SIG-M5 treated with dmso at 0.1 percent for 504 hours (cell line): ENCODE measurements around the gene ZNF79.
A peak's percentile ranks its signal among the peaks of the same experiment; 100 is the strongest.

Source experiments
- DNase-seq: peaks from one replicate; lab custom pipeline; 2025; ENCODE audit not compliant: unreplicated experiment; lab: John Stamatoyannopoulos, UW

The ZNF79 gene

GRCh38 chr9:127423476-127423933 is 677 bp upstream of the ZNF79 start:
- no peak for DNase-seq

- DNase-seq = peak; percentile 41
These were observed 456 bp downstream of the ZNF79 start for GRCh38 chr9:127424676-127424999.

DNA sequence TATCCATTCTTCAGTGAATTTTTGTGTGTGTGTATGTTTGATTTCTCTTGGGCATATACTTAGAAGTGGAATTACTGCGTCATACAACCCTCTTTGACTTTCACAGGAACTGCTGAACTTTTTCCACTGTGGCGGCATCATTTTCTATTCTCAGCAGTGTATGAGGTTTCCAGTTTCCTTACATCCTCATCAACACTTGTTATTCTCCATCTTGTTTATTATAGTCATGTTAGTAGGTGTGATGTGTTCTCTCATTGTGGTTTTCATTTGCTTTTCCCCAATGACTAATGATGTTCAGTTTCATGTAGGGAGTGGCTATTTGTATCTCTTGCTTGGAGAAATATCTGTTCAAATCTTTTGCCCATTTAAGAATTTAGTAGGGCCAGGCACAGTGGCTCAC is 2.6 kb downstream of the ZNF79 start:
- DNase-seq = no peak

GRCh38 chr9:127428348-127428747 is 4.2 kb downstream of the ZNF79 start:
- DNase-seq = no peak

DNA sequence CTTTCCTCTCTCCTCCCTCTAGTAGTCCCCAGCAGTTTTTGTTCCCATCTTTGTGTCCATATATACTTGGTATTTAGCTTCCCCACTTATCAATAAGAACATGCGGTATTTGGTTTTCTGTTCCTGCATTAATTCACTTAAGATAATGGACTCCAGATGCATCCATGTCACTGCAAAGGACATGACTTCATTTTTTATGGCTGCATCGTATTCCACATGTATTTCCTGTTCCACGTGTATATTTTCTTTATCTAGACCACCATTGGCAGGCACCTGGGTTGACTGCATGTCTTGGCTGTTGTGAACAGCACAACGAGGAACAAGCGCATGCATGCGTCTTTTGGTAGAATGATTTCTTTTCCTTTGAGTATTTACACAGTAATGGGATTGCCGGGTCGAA is 6.2 kb downstream of the ZNF79 start:
- DNase-seq = no peak

DNA sequence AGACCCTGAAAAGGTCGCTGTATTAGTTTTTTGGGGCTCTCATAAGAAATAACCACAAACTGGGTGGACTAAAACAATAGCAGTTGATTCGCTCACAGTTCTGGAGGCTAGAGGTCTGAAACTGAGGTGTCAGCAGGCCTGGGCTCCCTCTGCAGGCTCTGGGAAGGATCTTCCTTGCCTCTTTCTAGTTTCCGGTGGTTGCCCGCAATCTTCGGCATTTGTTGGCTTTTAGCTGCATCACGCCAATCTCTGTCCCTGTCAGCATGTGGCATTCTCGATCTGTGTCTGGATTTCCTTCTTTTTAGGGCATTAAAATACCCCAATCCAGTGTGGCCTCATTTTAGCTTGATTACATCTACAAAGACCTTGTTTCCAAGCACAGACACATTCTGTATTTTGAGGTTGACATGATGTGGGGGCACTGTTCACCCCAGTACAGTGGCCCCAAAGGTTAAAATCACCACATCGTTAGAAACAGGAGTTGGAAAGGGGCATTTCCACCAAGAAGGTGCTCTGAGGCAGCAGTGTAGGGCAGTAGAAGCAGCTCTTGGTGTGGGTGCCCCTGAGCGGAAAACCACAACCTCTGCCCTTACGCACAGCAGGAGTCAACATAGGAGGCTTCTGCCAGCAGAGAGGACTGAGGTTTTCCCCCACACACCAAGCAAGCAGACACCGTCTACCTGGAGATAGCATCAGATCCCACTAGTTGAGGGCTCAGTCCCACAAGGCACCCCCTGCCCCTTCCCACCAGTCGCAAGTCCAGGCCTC is 13.5 kb downstream of the ZNF79 start:
- DNase-seq = no peak

GRCh38 chr9:127438394-127438793 is 14.2 kb downstream of the ZNF79 start:
- no peak for DNase-seq

DNA sequence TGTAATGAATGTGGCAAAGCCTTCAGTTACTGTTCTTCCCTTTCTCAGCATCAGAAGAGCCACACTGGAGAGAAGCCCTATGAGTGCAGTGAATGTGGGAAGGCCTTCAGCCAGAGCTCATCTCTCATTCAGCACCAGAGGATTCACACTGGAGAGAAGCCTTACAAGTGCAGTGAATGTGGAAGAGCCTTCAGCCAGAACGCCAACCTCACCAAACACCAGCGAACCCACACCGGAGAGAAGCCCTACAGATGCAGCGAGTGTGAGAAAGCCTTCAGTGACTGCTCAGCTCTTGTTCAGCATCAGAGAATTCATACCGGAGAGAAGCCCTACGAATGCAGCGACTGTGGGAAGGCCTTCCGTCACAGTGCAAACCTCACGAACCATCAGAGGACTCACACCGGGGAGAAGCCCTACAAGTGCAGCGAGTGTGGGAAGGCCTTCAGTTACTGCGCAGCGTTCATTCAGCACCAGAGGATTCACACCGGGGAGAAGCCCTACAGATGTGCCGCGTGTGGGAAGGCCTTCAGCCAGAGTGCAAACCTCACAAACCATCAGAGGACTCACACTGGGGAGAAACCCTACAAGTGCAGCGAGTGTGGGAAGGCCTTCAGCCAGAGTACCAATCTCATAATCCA is 20.2 kb downstream of the ZNF79 start:
- DNase-seq = no peak

GRCh38 chr9:127444921-127445850 is 21.0 kb downstream of the ZNF79 start:
- no peak for DNase-seq

GRCh38 chr9:127445851-127446712 is 21.9 kb downstream of the ZNF79 start:
- DNase-seq = no peak

DNA sequence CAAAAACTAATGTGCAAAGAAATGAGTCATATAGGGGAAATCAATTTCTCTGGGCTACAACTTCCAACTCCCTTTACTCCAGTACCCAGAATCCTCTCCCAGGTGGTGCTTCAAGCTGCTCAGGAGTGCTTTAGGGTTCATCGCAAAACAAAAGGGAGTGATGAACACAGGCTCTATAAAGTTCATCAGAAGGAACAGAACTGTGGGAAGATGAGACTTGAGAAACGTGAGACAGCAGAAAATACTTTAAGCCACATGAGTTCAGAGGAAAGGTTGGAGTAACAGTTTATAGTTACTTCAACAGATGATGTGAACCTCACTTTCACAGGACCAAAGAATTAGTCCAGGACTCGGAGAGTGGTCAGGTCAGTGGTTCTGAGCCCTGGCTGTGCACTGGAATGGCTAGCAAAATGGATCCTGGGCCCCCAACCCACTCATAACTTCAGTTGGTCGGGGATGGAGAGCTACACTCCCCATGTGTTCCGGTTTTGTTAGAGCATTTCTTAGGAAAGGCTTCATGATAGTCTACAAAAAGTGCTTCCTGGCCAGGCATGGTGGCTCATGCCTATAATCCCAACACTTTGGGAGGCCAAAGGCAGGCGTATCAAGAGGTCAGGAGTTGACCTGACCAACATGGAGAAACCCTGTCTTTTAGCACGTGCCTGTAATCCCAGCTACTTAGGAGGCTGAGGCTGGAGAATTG is 22.7 kb downstream of the ZNF79 start:
- DNase-seq = no peak

DNA sequence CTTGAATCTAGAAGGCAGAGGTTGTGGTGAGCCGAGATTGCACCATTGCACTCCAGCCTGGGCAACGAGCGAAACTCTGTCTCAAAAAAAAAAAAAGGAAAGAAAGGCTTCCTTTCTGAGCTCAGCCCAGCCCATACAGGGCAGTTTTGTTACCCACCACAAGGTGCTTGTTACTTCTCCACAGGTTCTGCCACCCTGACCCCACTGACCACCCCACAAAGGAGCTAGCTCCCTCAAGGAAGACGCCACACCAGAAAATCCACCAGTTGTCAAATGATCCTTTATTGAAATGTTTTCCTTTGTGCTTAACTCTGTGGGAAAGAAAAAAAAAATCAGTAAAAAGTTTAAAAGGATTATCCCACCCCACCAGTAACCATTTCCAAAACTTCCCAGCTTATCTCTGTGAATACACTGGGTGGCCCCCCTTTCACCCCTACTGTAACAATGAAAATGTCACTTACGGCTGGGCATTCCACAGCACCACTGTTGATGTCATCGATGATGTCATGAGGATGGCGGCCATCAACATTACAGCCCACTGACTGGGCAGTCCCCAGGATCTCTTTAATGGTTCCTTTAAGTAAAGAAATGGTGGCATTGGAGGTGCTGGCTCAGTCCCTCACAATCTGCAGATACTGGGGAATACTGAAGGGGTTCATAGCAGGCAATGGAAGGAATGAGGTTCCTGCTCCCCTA is 23.4 kb downstream of the ZNF79 start:
- DNase-seq = peak; percentile 10

DNA sequence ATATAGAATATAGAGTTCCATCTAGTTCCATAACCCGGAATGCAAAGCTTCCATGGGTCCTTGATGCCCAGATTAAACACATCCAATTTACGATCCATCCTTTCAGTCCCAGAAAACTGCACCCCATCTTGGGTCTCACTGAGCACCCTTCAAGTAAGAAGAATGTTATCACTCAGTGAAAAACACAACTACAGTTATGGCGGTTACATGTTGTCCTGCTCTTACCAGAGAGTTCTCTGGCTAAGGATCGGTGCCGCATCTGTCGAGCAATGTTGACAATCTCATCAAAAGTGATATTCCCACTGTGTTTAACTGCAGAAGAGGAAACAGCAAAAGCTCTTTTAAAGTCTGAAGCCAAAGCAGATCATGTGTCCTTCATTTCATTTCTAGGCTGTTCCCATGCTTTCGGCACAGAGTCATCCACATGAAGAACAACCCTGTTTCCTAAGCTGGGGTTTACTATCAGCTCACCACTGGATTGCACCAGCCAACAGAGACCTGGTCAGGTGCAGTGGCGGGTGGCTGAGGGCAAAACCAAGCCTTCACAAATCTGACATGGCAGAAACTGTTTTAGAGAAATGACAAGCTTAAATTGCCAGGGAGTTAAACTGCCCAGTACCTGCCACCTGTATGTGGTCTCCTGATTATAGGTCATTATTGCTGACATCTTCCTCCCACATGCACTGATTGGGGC is 24.1 kb downstream of the ZNF79 start:
- DNase-seq = no peak

- no peak for DNase-seq
These were observed 25.3 kb downstream of the ZNF79 start for GRCh38 chr9:127449332-127449966.

DNA sequence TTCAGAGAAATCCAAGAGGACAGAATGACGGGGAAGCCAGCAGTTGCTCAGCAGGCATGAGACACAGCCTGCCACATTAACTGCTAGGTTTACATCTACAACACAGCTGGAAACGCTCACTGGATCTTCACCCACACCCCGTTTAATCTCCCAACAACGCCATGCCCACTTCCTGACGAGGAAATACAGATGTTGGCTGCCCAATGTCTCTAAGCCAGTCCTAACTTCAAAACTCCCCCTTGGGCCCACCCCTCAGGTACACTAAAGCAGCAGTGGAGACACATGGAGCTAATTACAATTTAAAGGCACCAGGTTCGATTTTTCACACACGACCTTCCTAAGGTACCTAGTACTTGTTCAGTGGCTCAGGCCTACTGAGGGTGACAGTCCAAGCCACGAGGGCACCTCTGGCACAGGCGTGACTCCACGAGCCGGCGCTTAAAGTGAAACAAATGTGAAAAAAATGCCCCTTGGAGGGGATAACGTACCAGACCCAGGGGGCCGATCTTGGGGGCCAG is 26.1 kb downstream of the ZNF79 start:
- no peak for DNase-seq

GRCh38 chr9:127450830-127451607 is 26.8 kb downstream of the ZNF79 start, which contains the start of the genes LRSAM1 and RPL12:
Gene LRSAM1, plus strand, starts transcription at chr9:127451510. Its CDS starts 3,018 bp downstream, at chr9:127454528.
Gene RPL12, minus strand, starts transcription at chr9:127451406. Its CDS starts 89 bp downstream, at chr9:127451317.
- DNase-seq = peak; percentile 84

GRCh38 chr9:127451608-127451857 is 27.4 kb downstream of the ZNF79 start:
- DNase-seq = no peak
